B cell (primary cell): Measurements from ENCODE around the gene TSHZ1.

Source experiments
- CTCF ChIP-seq: fragments of 200-600 bp; IDR thresholded peaks from one replicate; pipeline ENCODE4 v1.8.0; 2022; ENCODE audit warnings: antibody characterized with exemption, mild to moderate bottlenecking
- EZH2 ChIP-seq: IDR thresholded peaks from 2 replicates; pipeline ENCODE4 v1.6.1; 2012; ENCODE audit warnings: borderline replicate concordance, low read depth, mild to moderate bottlenecking, moderate library complexity, low read length; ENCODE audit not compliant: insufficient read depth, poor library complexity, severe bottlenecking

GRCh38 chr18:75283731-75284130, 73.1 kb downstream of the TSHZ1 start:
- TF ChIP-seq CTCF (no peak), EZH2 (no peak)
